Endodermal cell (in vitro differentiated cells): ENCODE measurements around the gene TSPAN4. TPM values are rescaled to one million over a fixed set of nuclear protein-coding genes. Genes with fewer than 3 reads are reported as not detected.
A peak's percentile ranks its signal among the peaks of the same experiment; 100 is the strongest.

Source experiments
- DNase-seq: peaks from one replicate; pipeline ENCODE4 v3.0.0-alpha.2; 2017
- H3K27ac ChIP-seq: 2 replicates; pipeline ENCODE4 v1.5.1; 2013; ENCODE audit warnings: mild to moderate bottlenecking, low read depth, low read length, moderate library complexity
- H3K27me3 ChIP-seq: 2 replicates; pipeline ENCODE4 v1.6.1; 2013; ENCODE audit warnings: mild to moderate bottlenecking, low read length, moderate library complexity; ENCODE audit not compliant: insufficient read depth, control insufficient read depth, poor library complexity, severe bottlenecking
- H3K36me3 ChIP-seq: 2 replicates; pipeline ENCODE4 v1.7.0; 2013; ENCODE audit warnings: mild to moderate bottlenecking, low read length, moderate library complexity; ENCODE audit not compliant: control insufficient read depth, insufficient read depth
- H3K4me1 ChIP-seq: one replicate; pipeline ENCODE4 v1.7.0; 2013; ENCODE audit warnings: low read length; ENCODE audit not compliant: control insufficient read depth, insufficient read depth
- H3K4me3 ChIP-seq: 2 replicates; pipeline ENCODE4 v1.5.1; 2013; ENCODE audit warnings: mild to moderate bottlenecking, low read length, moderate library complexity
- H3K9ac ChIP-seq: 2 replicates; pipeline ENCODE4 v1.6.1; 2013; ENCODE audit warnings: mild to moderate bottlenecking, low read length, moderate library complexity; ENCODE audit not compliant: poor library complexity, severe bottlenecking; ENCODE audit errors: extremely low read depth
- H3K9me3 ChIP-seq: 2 replicates; pipeline ENCODE4 v1.6.1; 2013; ENCODE audit warnings: mild to moderate bottlenecking, low read length, moderate library complexity; ENCODE audit not compliant: control insufficient read depth
- H3K27ac Mint-ChIP-seq: 2 replicates; pipeline ENCODE4 v1.8.0; 2020; ENCODE audit warnings: mixed read lengths
- H3K27me3 Mint-ChIP-seq: 2 replicates; pipeline ENCODE4 v1.8.0; 2021; ENCODE audit warnings: mild to moderate bottlenecking, mixed read lengths; ENCODE audit not compliant: insufficient read depth
- H3K36me3 Mint-ChIP-seq: 2 replicates; pipeline ENCODE4 v1.8.0; 2020; ENCODE audit warnings: low read depth, mixed read lengths
- H3K4me1 Mint-ChIP-seq: 2 replicates; pipeline ENCODE4 v1.8.0; 2020; ENCODE audit warnings: mixed read lengths
- H3K4me3 Mint-ChIP-seq: 2 replicates; pipeline ENCODE4 v1.8.0; 2020; ENCODE audit warnings: mild to moderate bottlenecking, moderate library complexity, mixed read lengths
- H3K9me3 Mint-ChIP-seq: 2 replicates; pipeline ENCODE4 v1.8.0; 2020; ENCODE audit warnings: mild to moderate bottlenecking, mixed read lengths
- WGBS, 2 experiments: methylation state at CpG; one replicate each; pipeline versions ENCODE4 v1.1.5 to v1.1.7; 2013; ENCODE audit warnings: missing lambda C conversion rate in 2 of 2, mixed read lengths in 1 of 2; ENCODE audit not compliant: insufficient coverage in 1 of 2, insufficient read length in 1 of 2; 5-methylcytosine and 5-hydroxymethylcytosine counted together
- total RNA-seq, 2 donors: library from RNA; stranded (reverse); fragmentation: NEBNext Ultra II Directional in 1 of 2; extraction: Animal tissue kit (Norgen Biotek cat#: 25700) in 1 of 2; gene quantifications; 2 replicates in 1 of 2; 3 replicates in 1 of 2; pipeline ENCODE4 v1.2.1, GENCODE V29; 2021
- TF ChIP-seq, protein P1 (sequence below): fragments of 200-600 bp; sonication (generic); conservative IDR thresholded peaks from 2 replicates; pipeline ENCODE4 v1.5.0; 2021; ENCODE audit warnings: antibody characterized with exemption, mild to moderate bottlenecking

TSPAN4 gene
- total RNA-seq, 2 donors from 2014 or later, result 56.8 to 71.1 TPM

DNA sequence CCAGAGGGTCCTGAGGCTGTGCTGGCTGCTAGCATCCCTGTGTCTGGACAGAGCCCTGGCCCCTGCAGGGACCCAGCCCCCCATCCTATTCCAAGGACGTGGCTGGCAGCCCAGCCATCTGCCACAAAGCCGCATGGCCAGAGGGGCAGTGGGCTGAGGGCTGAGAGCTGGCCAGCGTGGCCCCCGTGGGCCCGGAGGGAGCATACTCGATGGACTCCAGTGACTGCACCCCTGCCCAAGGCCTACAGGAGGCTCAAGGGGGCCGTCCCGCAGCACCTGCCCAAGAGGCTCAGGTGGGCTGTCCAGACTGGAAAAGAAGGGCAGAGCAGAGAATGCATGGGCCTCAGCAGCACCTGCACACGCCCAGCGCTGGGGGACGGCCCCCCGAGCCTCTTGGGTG, 13.1 kb downstream of the TSPAN4 start:
- no peaks in the 10 kb centered on the region for H3K9me3 Mint-ChIP-seq
- 92 to 93% methylated on average over 6 to 12 of the region's 12 CpGs for WGBS, 2 experiments

DNA sequence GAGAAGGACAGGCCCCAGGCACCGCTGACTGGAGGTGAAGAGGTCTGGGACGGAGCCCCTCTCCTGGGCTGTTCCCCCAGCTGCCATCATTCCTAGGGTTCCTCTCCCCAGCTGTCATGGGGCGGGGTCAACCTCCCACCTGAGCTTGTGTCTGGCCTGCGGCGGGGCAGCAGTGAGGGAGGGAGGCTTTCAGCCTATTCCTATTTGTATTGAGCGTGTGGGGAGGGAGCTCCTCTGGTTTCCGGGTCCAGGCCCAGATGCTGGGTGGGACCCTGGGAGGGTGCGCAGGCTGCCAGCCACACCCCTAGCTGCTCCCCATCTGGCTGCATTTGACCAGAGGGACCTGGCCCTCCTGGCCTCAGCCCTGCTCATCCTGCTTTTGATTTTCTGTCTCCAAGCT, 13.7 kb downstream of the TSPAN4 start:
- TF ChIP-seq, protein P1, sequence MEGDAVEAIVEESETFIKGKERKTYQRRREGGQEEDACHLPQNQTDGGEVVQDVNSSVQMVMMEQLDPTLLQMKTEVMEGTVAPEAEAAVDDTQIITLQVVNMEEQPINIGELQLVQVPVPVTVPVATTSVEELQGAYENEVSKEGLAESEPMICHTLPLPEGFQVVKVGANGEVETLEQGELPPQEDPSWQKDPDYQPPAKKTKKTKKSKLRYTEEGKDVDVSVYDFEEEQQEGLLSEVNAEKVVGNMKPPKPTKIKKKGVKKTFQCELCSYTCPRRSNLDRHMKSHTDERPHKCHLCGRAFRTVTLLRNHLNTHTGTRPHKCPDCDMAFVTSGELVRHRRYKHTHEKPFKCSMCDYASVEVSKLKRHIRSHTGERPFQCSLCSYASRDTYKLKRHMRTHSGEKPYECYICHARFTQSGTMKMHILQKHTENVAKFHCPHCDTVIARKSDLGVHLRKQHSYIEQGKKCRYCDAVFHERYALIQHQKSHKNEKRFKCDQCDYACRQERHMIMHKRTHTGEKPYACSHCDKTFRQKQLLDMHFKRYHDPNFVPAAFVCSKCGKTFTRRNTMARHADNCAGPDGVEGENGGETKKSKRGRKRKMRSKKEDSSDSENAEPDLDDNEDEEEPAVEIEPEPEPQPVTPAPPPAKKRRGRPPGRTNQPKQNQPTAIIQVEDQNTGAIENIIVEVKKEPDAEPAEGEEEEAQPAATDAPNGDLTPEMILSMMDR, result no peak
- peaks cover 3% of the 10 kb centered on the region for H3K4me1 Mint-ChIP-seq
- H3K4me3 Mint-ChIP-seq, result no peak overlapping the region
- Histone ChIP-seq H3K4me3 (no peak overlapping the region), H3K27me3 (no peaks in the 10 kb centered on the region), H3K27ac (no peak overlapping the region), H3K9ac (no peak overlapping the region), H3K4me1 (no peaks in the 10 kb centered on the region), H3K36me3 (no peaks in the 10 kb centered on the region), H3K9me3 (no peaks in the 10 kb centered on the region)
- H3K9me3 Mint-ChIP-seq, result no peaks in the 10 kb centered on the region
- H3K36me3 Mint-ChIP-seq, result peaks cover 3% of the 10 kb centered on the region
- no peak overlapping the region for H3K27ac Mint-ChIP-seq
- H3K27me3 Mint-ChIP-seq, result no peaks in the 10 kb centered on the region
- DNase-seq, result no peak
- WGBS, 2 experiments, result 91 to 96% methylated on average over 6 to 7 of the region's 8 CpGs

More for the DNA sequence above, 13.1 kb downstream of the TSPAN4 start:
- peaks cover 3% of the 10 kb centered on the region for H3K36me3 Mint-ChIP-seq
- H3K27me3 Mint-ChIP-seq, result peaks cover 2% of the 10 kb centered on the region
- H3K27me3 ChIP-seq, result no peaks in the 10 kb centered on the region
- H3K4me3 Mint-ChIP-seq, result no peak overlapping the region
- H3K27ac Mint-ChIP-seq, result no peak overlapping the region
- H3K4me1 Mint-ChIP-seq, result peaks cover 3% of the 10 kb centered on the region
- H3K9me3 ChIP-seq, result no peaks in the 10 kb centered on the region
- TF ChIP-seq, protein P1, result peak; percentile 24
- peak overlapping the region; percentile 5 for H3K27ac ChIP-seq
- H3K4me1 ChIP-seq, result peaks cover 5% of the 10 kb centered on the region
- H3K9ac ChIP-seq, result no peak overlapping the region
- H3K36me3 ChIP-seq, result no peaks in the 10 kb centered on the region
- no peak overlapping the region for H3K4me3 ChIP-seq
- no peak for DNase-seq

DNA sequence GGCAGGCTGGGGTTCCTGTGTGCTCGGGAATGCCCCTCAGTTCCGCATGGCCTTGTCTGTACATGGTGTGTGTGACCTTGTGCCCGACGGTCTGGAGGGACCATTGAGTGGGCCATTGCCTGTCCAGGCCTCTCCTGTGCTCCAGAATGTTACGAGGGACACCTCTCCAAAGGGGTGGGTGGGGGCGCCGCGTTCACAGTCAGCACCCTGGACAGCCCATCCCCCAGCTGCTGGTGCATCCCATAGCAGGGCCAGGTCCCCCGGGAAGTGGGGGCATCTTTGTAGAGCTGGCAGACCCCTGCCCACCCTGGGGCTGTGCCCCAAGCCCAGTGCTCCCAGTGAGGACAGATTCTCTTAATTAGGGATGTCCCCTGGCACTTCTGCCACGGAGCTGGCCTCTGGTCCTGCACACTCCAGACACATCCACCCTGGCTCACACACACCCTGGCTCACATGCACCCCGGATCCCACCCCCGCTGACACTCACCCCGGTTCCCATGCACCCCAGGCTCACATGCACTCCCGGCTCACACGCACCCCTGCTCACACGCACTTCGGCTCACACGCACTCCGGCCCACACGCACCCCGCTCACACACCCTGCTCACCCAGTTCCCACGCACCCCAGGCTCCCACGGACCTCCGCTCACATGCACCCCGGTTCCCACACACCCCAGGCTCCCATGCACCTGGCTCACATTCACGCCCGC, 15.6 kb downstream of the TSPAN4 start:
- TF ChIP-seq, protein P1, result no peak
- no peak overlapping the region for H3K9ac ChIP-seq
- no peaks in the 10 kb centered on the region for H3K4me1 ChIP-seq
- H3K4me3 ChIP-seq, result no peak overlapping the region
- no peak for DNase-seq
- 88 to 94% methylated on average over 17 to 27 of the region's 27 CpGs for WGBS, 2 experiments
- H3K27ac Mint-ChIP-seq, result no peak overlapping the region
- no peaks in the 10 kb centered on the region for H3K36me3 ChIP-seq
- H3K27me3 Mint-ChIP-seq, result no peaks in the 10 kb centered on the region
- H3K27ac ChIP-seq, result no peak overlapping the region
- H3K4me1 Mint-ChIP-seq, result peaks cover 4% of the 10 kb centered on the region
- no peaks in the 10 kb centered on the region for H3K9me3 ChIP-seq
- no peak overlapping the region for H3K4me3 Mint-ChIP-seq
- no peaks in the 10 kb centered on the region for H3K27me3 ChIP-seq
- no peaks in the 10 kb centered on the region for H3K9me3 Mint-ChIP-seq
- H3K36me3 Mint-ChIP-seq, result peaks cover 3% of the 10 kb centered on the region
